Chondrocyte (in vitro differentiated cells): Measurements from ENCODE around the gene COL8A1. TPM values are rescaled to one million over a fixed set of nuclear protein-coding genes. Genes with fewer than 3 reads are reported as not detected.

Experiments
- DNase-seq: peaks from one replicate; pipeline ENCODE4 v3.0.0; 2021; ENCODE audit warnings: mixed read lengths, low spot score
- H3K27ac Mint-ChIP-seq: one replicate; pipeline ENCODE4 v1.8.0; 2021; ENCODE audit warnings: mild to moderate bottlenecking, moderate library complexity, mixed read lengths; ENCODE audit not compliant: unreplicated experiment
- H3K27me3 Mint-ChIP-seq: 2 replicates; pipeline ENCODE4 v1.8.0; 2021; ENCODE audit warnings: low read depth, mixed read lengths
- H3K36me3 Mint-ChIP-seq: 2 replicates; pipeline ENCODE4 v1.8.0; 2021; ENCODE audit warnings: low read depth, mixed read lengths
- H3K4me1 Mint-ChIP-seq: 2 replicates; pipeline ENCODE4 v1.8.0; 2021; ENCODE audit warnings: low read depth, mild to moderate bottlenecking, mixed read lengths
- H3K4me3 Mint-ChIP-seq: one replicate; pipeline ENCODE4 v1.8.0; 2021; ENCODE audit warnings: mild to moderate bottlenecking, moderate library complexity, mixed read lengths; ENCODE audit not compliant: unreplicated experiment
- H3K9me3 Mint-ChIP-seq: 2 replicates; pipeline ENCODE4 v1.8.0; 2021; ENCODE audit warnings: low read depth, mixed read lengths
- total RNA-seq: library from RNA; stranded (reverse); gene quantifications from 3 replicates; pipeline ENCODE4 v1.2.1, GENCODE V29; 2021
- TF ChIP-seq, protein P1 (sequence below): fragments of 200-600 bp; sonication (generic); IDR thresholded peaks from 2 replicates; pipeline ENCODE4 v1.5.0; 2021; ENCODE audit warnings: antibody characterized with exemption, mild to moderate bottlenecking, moderate library complexity

The COL8A1 gene
- total RNA-seq, 1 donor from 2014 or later, result 2,343 TPM

DNA sequence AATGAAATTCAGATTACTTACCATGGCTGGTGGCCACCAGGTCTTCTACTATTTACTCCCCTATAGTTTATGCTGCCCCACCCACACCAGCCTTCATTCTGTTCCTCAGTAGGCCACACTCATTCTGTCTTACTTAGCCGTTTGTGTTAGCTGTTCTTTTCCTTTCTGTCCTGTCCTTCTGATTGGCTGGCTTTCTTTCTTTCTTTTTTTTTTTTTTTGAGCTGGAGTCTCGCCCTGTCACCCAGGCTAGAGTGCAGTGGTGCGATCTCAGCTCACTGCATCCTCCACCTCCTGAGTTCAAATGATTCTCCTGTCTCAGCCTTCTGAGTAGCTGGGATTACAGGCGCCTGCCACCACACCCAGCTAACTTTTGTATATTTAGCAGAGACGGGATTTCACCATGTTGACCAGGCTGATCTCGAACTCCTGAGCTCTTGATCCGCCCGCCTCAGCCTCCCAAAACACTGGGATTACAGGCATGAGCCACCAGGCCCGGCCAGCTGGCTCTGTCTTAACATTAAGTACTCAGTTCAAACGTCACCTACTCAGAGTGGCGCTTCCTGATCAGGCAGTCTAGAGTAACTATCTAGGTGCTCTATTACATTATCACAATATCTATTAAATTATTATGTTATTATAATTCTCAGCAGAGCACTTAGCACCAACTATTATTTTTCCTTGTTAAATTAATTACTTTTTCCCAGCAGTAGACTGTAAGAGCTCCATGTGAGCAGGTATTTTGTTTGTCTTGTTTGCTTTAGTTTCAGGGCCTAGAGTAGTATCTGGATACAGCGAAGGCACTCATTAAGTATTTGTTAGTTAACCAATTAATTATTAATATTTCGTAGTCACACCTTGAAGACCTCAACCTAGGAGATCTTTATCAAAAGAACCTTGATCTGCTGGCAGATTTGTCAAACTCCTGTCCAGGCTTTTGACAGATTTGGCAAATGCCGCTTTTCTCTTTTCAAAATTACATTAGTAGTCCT is 185.6 kb downstream of the COL8A1 start:
- TF ChIP-seq, protein P1, sequence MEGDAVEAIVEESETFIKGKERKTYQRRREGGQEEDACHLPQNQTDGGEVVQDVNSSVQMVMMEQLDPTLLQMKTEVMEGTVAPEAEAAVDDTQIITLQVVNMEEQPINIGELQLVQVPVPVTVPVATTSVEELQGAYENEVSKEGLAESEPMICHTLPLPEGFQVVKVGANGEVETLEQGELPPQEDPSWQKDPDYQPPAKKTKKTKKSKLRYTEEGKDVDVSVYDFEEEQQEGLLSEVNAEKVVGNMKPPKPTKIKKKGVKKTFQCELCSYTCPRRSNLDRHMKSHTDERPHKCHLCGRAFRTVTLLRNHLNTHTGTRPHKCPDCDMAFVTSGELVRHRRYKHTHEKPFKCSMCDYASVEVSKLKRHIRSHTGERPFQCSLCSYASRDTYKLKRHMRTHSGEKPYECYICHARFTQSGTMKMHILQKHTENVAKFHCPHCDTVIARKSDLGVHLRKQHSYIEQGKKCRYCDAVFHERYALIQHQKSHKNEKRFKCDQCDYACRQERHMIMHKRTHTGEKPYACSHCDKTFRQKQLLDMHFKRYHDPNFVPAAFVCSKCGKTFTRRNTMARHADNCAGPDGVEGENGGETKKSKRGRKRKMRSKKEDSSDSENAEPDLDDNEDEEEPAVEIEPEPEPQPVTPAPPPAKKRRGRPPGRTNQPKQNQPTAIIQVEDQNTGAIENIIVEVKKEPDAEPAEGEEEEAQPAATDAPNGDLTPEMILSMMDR, result no peak
- no peak for DNase-seq
- H3K9me3 Mint-ChIP-seq, result no peaks in the 10 kb centered on the region
- no peaks in the 10 kb centered on the region for H3K27me3 Mint-ChIP-seq
- no peak overlapping the region for H3K4me3 Mint-ChIP-seq
- peaks cover 16% of the 10 kb centered on the region for H3K4me1 Mint-ChIP-seq
- no peaks in the 10 kb centered on the region for H3K36me3 Mint-ChIP-seq
- no peak overlapping the region for H3K27ac Mint-ChIP-seq

DNA sequence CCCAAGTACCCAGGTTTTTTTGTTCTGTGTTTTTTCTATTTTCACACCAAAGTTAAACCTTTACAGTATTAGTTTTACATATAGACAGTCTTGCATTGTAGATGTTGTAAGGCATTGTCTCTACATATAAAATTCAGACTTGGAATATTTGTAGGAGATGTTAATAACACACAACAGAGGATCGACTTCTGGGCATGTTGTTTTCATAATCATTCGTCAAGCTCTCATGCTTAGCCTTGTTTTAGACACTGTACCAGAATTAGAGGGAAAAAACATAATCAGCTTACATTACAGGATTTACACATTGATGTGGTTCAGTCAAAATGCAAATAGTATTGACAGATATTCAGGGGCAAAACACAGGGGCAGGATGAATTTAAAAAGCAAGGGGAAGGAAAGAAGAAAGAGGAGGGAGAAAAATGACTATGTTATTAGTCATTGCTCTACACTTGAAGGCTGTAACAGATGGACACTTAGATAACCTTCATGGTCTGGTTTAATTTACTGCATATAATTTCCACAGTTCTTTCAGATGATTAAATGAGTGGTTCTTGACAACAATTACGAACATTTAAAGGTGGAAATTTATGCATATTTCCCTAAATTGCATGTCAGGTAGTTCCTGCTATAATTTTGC is 186.7 kb downstream of the COL8A1 start:
- Mint-ChIP-seq H3K4me1 (peaks cover 13% of the 10 kb centered on the region), H3K27me3 (no peaks in the 10 kb centered on the region), H3K9me3 (no peaks in the 10 kb centered on the region), H3K36me3 (no peaks in the 10 kb centered on the region), H3K27ac (no peak overlapping the region), H3K4me3 (no peak overlapping the region)
- DNase-seq, result no peak
- TF ChIP-seq, protein P1, result no peak

DNA sequence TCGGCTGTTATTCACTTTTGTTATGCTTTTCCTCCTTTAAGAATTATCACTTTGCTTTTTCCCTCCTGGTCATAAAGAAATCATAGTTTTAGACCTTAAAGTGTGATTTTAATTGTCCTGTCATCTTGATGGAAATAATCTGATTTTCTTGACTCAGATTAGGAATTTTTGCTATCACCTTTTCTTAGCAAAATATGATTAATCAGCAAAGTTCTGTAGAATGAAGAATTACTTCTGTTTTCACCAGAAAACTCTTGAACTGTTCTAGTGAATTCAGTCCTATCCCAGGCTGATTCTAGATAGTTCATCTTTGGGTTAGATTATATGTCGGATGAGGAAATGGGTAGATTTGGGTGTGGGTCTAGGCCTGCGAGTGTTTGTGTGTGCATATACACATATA is 191.4 kb downstream of the COL8A1 start:
- no peaks in the 10 kb centered on the region for H3K9me3 Mint-ChIP-seq
- H3K4me1 Mint-ChIP-seq, result peaks cover 15% of the 10 kb centered on the region
- TF ChIP-seq, protein P1, result no peak
- DNase-seq, result no peak
- H3K4me3 Mint-ChIP-seq, result no peak overlapping the region
- H3K36me3 Mint-ChIP-seq, result no peaks in the 10 kb centered on the region
- no peaks in the 10 kb centered on the region for H3K27me3 Mint-ChIP-seq
- no peak overlapping the region for H3K27ac Mint-ChIP-seq

DNA sequence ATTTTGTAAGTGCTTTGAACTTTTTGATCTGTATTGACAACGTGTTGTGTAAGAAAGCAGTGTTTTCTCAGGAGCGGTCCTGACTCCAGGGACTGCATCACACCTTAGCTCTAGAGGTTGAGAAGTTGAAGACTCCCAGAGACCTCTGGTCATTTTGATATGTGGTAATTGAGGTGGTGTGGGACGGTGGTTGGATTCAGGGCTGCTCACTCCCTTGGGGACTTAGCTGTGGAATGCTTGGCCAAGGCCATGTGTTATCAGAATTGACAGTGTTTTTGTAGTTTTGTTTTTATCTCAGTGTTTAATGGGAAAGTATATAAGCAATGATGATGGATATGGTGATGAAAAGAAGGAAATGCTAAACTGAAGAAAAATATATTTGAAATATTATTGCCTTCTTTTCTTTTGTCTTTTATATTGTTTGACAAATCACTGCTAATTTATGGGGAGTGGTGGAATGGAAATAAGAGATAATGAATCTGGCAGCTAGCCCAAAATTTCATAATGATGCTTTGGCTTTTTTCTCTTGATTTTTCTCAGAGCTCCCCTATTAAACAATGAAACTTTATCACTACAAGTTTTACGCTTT is 195.3 kb downstream of the COL8A1 start:
- Mint-ChIP-seq H3K9me3 (no peaks in the 10 kb centered on the region), H3K27ac (no peak overlapping the region), H3K4me1 (peaks cover 9% of the 10 kb centered on the region), H3K4me3 (no peak overlapping the region), H3K27me3 (no peaks in the 10 kb centered on the region), H3K36me3 (no peaks in the 10 kb centered on the region)
- TF ChIP-seq, protein P1, result no peak
- DNase-seq, result no peak
